DOHH2 (cell line): ENCODE data around the gene ALDH3B1.

Source experiments
- H3F3A ChIP-seq: fragments of 200-600 bp; sonication (generic), shearing (Covaris generic); 2 replicates; pipeline ENCODE4 v1.6.0; 2016; ENCODE audit warnings: antibody characterized with exemption, mild to moderate bottlenecking; ENCODE audit not compliant: control insufficient read depth, insufficient read depth
- H3K27ac ChIP-seq: fragments of 200-600 bp; sonication (generic); 2 replicates; pipeline ENCODE4 v1.5.1; 2014; ENCODE audit warnings: low read depth, mild to moderate bottlenecking, low read length, moderate library complexity
- H3K27me3 ChIP-seq: fragments of 200-600 bp; sonication (generic); 2 replicates; pipeline ENCODE4 v1.6.1; 2014; ENCODE audit warnings: mild to moderate bottlenecking, low read length, mixed read lengths; ENCODE audit not compliant: control insufficient read depth
- H3K36me3 ChIP-seq: fragments of 200-600 bp; sonication (generic); 2 replicates; pipeline ENCODE4 v1.6.1; 2014; ENCODE audit warnings: mild to moderate bottlenecking, low read length, moderate library complexity, mixed read lengths; ENCODE audit not compliant: control insufficient read depth
- H3K4me1 ChIP-seq: fragments of 200-600 bp; sonication (generic); 2 replicates; pipeline ENCODE4 v1.6.1; 2014; ENCODE audit warnings: mild to moderate bottlenecking, low read length, mixed read lengths; ENCODE audit not compliant: control insufficient read depth
- H3K4me2 ChIP-seq: fragments of 200-600 bp; sonication (generic); 2 replicates; pipeline ENCODE4 v1.6.0; 2014; ENCODE audit warnings: mild to moderate bottlenecking, low read length, moderate library complexity
- H3K4me3 ChIP-seq: fragments of 200-600 bp; sonication (generic); 2 replicates; pipeline ENCODE4 v1.5.1; 2014; ENCODE audit warnings: mild to moderate bottlenecking, low read length, mixed read lengths
- H3K79me2 ChIP-seq: fragments of 200-600 bp; sonication (generic); 2 replicates; pipeline ENCODE4 v1.6.1; 2014; ENCODE audit warnings: mild to moderate bottlenecking, low read length, mixed read lengths; ENCODE audit not compliant: control insufficient read depth
- H3K9me2 ChIP-seq: fragments of 200-600 bp; sonication (generic); replicated peaks from 2 replicates; pipeline ENCODE4 v1.6.1; 2014; ENCODE audit warnings: mild to moderate bottlenecking, low read length, mixed read lengths; ENCODE audit not compliant: control insufficient read depth
- H3K9me3 ChIP-seq: fragments of 200-600 bp; sonication (generic); 2 replicates; pipeline ENCODE4 v1.6.1; 2014; ENCODE audit warnings: antibody characterized with exemption, low read length, mixed read lengths; ENCODE audit not compliant: control insufficient read depth, insufficient read depth
- H4K20me1 ChIP-seq: fragments of 200-600 bp; sonication (generic); 2 replicates; pipeline ENCODE4 v1.6.0; 2014; ENCODE audit warnings: low read depth, mild to moderate bottlenecking, antibody characterized with exemption, low read length, moderate library complexity; ENCODE audit not compliant: control insufficient read depth, insufficient read depth
- EZH2phosphoT487 ChIP-seq: fragments of 200-600 bp; sonication (generic); IDR thresholded peaks from 2 replicates; pipeline ENCODE4 v1.6.1; 2017; ENCODE audit warnings: borderline replicate concordance, mild to moderate bottlenecking, antibody characterized with exemption, low read length, moderate library complexity, mixed read lengths
- TF ChIP-seq, protein P1 (sequence below): fragments of 200-600 bp; sonication (generic); IDR thresholded peaks from one replicate; pipeline ENCODE4 v1.5.1; 2014; ENCODE audit warnings: antibody characterized with exemption, mild to moderate bottlenecking, low read depth, low read length; ENCODE audit not compliant: poor library complexity, severe bottlenecking

The ALDH3B1 gene

DNA sequence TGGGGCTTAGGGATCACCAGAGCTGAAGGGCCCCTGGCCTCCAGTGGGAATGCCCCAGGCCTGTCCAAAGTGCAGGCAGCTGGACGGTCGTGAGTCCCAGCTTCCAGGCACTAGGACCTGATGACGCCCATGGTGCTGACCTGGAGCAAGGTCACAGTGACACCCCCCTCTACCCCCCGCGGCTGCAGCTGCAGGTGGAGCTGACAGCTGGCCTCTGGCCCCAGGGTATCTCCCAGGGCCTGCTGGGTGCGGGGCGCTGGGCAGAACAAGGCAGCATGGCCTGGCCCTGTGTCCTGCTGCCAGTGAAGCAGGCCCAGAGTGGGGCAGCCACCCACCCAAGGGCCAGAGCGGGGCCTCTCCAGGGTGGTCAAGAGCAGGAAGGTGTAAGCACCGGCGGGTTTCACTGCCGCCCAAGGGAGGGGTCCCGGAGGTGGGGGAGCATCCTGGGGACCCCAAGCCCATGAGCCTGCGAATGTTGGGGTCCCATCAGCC is 28.1 kb downstream of the ALDH3B1 start:
- Histone ChIP-seq H3K27ac (peak overlapping the region; percentile 56), H3K4me2 (peak overlapping the region; percentile 93), H3K4me1 (peaks cover 32% of the 10 kb centered on the region), H4K20me1 (no peaks in the 10 kb centered on the region), H3K9me2 (no peaks in the 10 kb centered on the region), H3K9me3 (no peaks in the 10 kb centered on the region), H3K4me3 (peak overlapping the region; percentile 88), H3F3A (peaks cover 8% of the 10 kb centered on the region), H3K79me2 (peaks cover 19% of the 10 kb centered on the region), H3K36me3 (peaks cover 18% of the 10 kb centered on the region), H3K27me3 (no peaks in the 10 kb centered on the region)
- no peak for TF ChIP-seq EZH2phosphoT487
- TF ChIP-seq, protein P1, sequence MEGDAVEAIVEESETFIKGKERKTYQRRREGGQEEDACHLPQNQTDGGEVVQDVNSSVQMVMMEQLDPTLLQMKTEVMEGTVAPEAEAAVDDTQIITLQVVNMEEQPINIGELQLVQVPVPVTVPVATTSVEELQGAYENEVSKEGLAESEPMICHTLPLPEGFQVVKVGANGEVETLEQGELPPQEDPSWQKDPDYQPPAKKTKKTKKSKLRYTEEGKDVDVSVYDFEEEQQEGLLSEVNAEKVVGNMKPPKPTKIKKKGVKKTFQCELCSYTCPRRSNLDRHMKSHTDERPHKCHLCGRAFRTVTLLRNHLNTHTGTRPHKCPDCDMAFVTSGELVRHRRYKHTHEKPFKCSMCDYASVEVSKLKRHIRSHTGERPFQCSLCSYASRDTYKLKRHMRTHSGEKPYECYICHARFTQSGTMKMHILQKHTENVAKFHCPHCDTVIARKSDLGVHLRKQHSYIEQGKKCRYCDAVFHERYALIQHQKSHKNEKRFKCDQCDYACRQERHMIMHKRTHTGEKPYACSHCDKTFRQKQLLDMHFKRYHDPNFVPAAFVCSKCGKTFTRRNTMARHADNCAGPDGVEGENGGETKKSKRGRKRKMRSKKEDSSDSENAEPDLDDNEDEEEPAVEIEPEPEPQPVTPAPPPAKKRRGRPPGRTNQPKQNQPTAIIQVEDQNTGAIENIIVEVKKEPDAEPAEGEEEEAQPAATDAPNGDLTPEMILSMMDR: no peak

DNA sequence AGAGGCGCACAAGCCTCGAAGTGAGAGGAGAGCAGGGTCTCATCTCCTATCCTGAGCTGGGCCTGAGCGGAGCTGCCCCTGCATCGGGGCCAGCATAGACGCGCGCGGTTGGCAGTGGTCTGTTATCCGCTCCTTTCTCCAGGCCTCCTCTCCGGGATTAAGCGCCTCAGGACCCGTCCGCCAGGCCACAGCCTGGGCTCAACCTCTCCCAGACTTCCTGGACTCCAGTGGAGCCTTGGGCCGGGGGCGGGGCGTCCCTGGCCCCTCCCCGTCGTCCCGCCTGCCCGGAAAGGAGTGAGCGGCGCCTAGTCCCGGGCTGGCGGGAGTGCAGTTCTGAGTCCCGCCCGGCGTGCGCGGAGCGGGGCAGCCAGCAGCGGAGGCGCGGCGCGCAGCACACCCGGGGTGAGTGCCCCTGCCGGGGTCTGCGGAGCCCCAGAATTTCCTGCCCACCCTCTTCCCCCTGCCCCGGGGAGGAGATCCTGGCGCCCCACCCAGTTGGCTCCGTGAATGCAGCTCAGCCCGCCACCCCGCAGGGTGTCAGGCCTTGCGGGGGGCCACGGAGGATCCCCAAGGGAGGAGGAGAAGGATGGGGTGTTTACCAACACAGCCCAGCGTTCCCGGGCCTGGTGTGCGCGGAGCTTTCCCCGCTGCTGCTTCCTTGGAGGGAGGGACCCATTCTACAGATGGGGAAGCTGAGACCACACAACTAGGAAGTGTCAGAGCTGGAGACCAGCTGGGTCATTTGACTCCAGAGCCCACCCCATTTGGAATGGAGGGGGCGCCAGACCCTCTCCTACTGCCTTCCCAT is 28.8 kb downstream of the ALDH3B1 start, which contains the start of gene TCIRG1:
TCIRG1 (plus strand) TSS at position 308 of the 808 bp plus-strand sequence. CDS start 2,247 bp downstream, outside the sequence.
- peak within 1 kb of the TSS; percentile 88 for H3K4me3 ChIP-seq
- H3K9me3 ChIP-seq: no peaks in the 10 kb centered on the region
- H3K9me2 ChIP-seq: no peaks in the 10 kb centered on the region
- H4K20me1 ChIP-seq: no peaks in the 10 kb centered on the region
- peaks cover 32% of the 10 kb centered on the region for H3K4me1 ChIP-seq
- TF ChIP-seq, protein P1: peak; percentile 12
- TF ChIP-seq EZH2phosphoT487: no peak
- H3F3A ChIP-seq: peaks cover 8% of the 10 kb centered on the region
- H3K79me2 ChIP-seq: peaks cover 19% of the 10 kb centered on the region
- peaks cover 11% of the 10 kb centered on the region for H3K36me3 ChIP-seq
- peak within 1 kb of the TSS; percentile 93 for H3K4me2 ChIP-seq
- no peaks in the 10 kb centered on the region for H3K27me3 ChIP-seq
- peak within 1 kb of the TSS; percentile 56 for H3K27ac ChIP-seq

DNA sequence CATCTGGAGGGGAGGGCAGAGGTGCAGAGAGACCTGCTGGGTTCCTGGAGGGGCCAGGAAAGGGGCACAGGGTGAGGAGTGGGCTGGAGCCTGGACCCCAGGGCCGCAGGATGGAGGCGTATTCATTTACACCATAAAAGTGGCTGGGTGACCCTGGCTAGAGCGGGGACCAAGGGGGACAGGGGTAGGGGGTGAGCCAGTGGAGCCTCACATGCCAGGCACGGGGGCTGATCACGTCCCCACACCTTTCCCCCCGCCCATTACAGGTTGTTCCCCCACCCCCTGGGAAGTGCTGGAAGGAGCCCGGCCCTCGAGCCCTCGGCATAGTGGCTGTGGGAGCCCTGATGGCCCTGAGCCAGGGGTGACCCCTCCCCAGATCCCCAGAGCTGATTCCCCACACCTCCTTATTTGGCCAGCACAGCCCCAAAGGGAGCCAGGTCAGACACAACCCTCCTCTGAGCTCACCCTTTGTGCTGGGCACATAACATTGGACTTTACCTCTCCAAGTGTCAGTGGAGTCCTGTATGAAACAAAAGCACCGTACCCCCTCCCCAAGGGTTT is 29.5 kb downstream of the ALDH3B1 start:
- no peaks in the 10 kb centered on the region for H4K20me1 ChIP-seq
- peaks cover 32% of the 10 kb centered on the region for H3K4me1 ChIP-seq
- peak overlapping the region; percentile 93 for H3K4me2 ChIP-seq
- H3K4me3 ChIP-seq: peak overlapping the region; percentile 88
- H3K9me3 ChIP-seq: no peaks in the 10 kb centered on the region
- H3K27me3 ChIP-seq: no peaks in the 10 kb centered on the region
- no peaks in the 10 kb centered on the region for H3K9me2 ChIP-seq
- TF ChIP-seq, protein P1: no peak
- no peak for TF ChIP-seq EZH2phosphoT487
- peaks cover 6% of the 10 kb centered on the region for H3K36me3 ChIP-seq
- peaks cover 8% of the 10 kb centered on the region for H3F3A ChIP-seq
- peaks cover 19% of the 10 kb centered on the region for H3K79me2 ChIP-seq
- H3K27ac ChIP-seq: peak overlapping the region; percentile 53
